H1 (cell line): Measurements from ENCODE around the gene BAIAP2. TPM values are rescaled to one million over a fixed set of nuclear protein-coding genes. Genes with fewer than 3 reads are reported as not detected.

ENCODE experiments used
- CTCF ChIA-PET: fragments of 300-600 bp; sonication (Branson Sonifier 250); formaldehyde crosslinking; loops from one replicate; lab custom pipeline; 2021; ENCODE audit not compliant: partially characterized antibody; lab: Charles Lee
- POLR2A ChIA-PET: fragments of 300-600 bp; sonication (Branson Sonifier 250); formaldehyde crosslinking; loops from one replicate; lab custom pipeline; 2021; ENCODE audit warnings: inconsistent platforms; ENCODE audit not compliant: partially characterized antibody; lab: Charles Lee
- DNase-seq, 2 experiments: peaks; one replicate each; pipeline versions ENCODE4 v3.0.0 to v3.0.0-alpha.2; 2010 to 2022; ENCODE audit warnings: low spot score in 2 of 2, low read depth in 1 of 2, mixed read lengths in 1 of 2
- FAIRE-seq: peaks from 2 replicates; lab custom pipeline; 2011; peaks lifted over from hg19 to GRCh38; lab: Jason Lieb, UNC
- H2AFZ ChIP-seq: 2 replicates; pipeline ENCODE4 v1.8.1; 2012; ENCODE audit warnings: low read length, inconsistent platforms
- H2AK5ac ChIP-seq: 2 replicates; pipeline ENCODE4 v1.6.1; 2013; ENCODE audit warnings: low read depth, low read length
- H2BK120ac ChIP-seq: replicated peaks from 2 replicates; pipeline ENCODE3; 2013; ENCODE audit warnings: low read depth, low read length, inconsistent platforms
- H2BK12ac ChIP-seq: 2 replicates; pipeline ENCODE4 v1.6.1; 2013; ENCODE audit warnings: low read depth, low read length
- H2BK15ac ChIP-seq: 2 replicates; pipeline ENCODE4 v1.6.1; 2013; ENCODE audit warnings: low read length
- H2BK20ac ChIP-seq: 2 replicates; pipeline ENCODE4 v1.6.1; 2013; ENCODE audit warnings: low read length
- H2BK5ac ChIP-seq: 2 replicates; pipeline ENCODE4 v1.6.1; 2013; ENCODE audit warnings: low read depth, low read length
- H3K14ac ChIP-seq: 2 replicates; pipeline ENCODE4 v1.6.1; 2013; ENCODE audit warnings: inconsistent platforms; ENCODE audit not compliant: insufficient read length
- H3K18ac ChIP-seq: 2 replicates; pipeline ENCODE4 v1.6.1; 2013; ENCODE audit warnings: low read length; ENCODE audit errors: extremely low read depth
- H3K23ac ChIP-seq: 2 replicates; pipeline ENCODE4 v1.6.1; 2013; ENCODE audit warnings: inconsistent platforms; ENCODE audit not compliant: insufficient read length
- H3K23me2 ChIP-seq: 2 replicates; pipeline ENCODE4 v1.6.1; 2013; ENCODE audit warnings: low read depth, low read length
- H3K27ac ChIP-seq: 2 replicates; pipeline ENCODE4 v1.6.1; 2011; ENCODE audit warnings: low read depth, low read length, inconsistent platforms
- H3K27me3 ChIP-seq, 4 experiments: replicated peaks in 1 of 4; 1 replicate in 1 of 4; 2 replicates in 3 of 4; pipeline versions ENCODE4 v1.6.1 to v1.8.1; 2011 to 2013; ENCODE audit warnings: low read length in 3 of 4, mild to moderate bottlenecking in 3 of 4, inconsistent platforms in 2 of 4, mixed read lengths in 2 of 4, moderate library complexity in 1 of 4; ENCODE audit not compliant: control insufficient read depth in 3 of 4, insufficient read depth in 3 of 4; ENCODE audit errors: extremely low read depth in 1 of 4
- H3K36me3 ChIP-seq, 4 experiments: 2 replicates each; pipeline versions ENCODE4 v1.6.1 to v1.8.1; 2011 to 2013; ENCODE audit warnings: mild to moderate bottlenecking in 4 of 4, low read length in 3 of 4, moderate library complexity in 2 of 4, control low read depth in 1 of 4, inconsistent platforms in 1 of 4; ENCODE audit not compliant: insufficient read depth in 4 of 4, control insufficient read depth in 2 of 4
- H3K4ac ChIP-seq: replicated peaks from 2 replicates; pipeline ENCODE3; 2013; ENCODE audit warnings: low read length, low read depth, mixed read lengths, inconsistent platforms; ENCODE audit not compliant: insufficient read length
- H3K4me1 ChIP-seq, 4 experiments: replicated peaks in 1 of 4; 1 replicate in 1 of 4; 2 replicates in 3 of 4; pipeline versions ENCODE4 v1.6.1 to v1.8.1; 2011 to 2013; ENCODE audit warnings: low read length in 3 of 4, inconsistent platforms in 2 of 4, mixed read lengths in 1 of 4; ENCODE audit not compliant: insufficient read depth in 4 of 4, control insufficient read depth in 3 of 4
- H3K4me2 ChIP-seq, 2 experiments: 2 replicates each; pipeline versions ENCODE4 v1.6.1 to v1.8.1; 2011 to 2013; ENCODE audit warnings: low read depth in 2 of 2, low read length in 2 of 2, control low read depth in 1 of 2, inconsistent platforms in 1 of 2, mild to moderate bottlenecking in 1 of 2; ENCODE audit not compliant: insufficient read depth in 1 of 2
- H3K4me3 ChIP-seq, 4 experiments: fragments of 200-600, 300-600 bp in 1 of 4; sonication (generic), shearing (Covaris generic), sonication (Bioruptor Twin) in 1 of 4; 2 replicates each; pipeline versions ENCODE4 v1.5.1 to v1.8.1; 2011 to 2016; ENCODE audit warnings: low read length in 4 of 4, low read depth in 3 of 4, control low read depth in 2 of 4, inconsistent platforms in 2 of 4, mild to moderate bottlenecking in 2 of 4, mixed read lengths in 1 of 4, moderate library complexity in 1 of 4; ENCODE audit not compliant: insufficient read depth in 2 of 4; ENCODE audit errors: extremely low read depth in 1 of 4
- H3K56ac ChIP-seq: replicated peaks from 2 replicates; pipeline ENCODE3; 2013; ENCODE audit warnings: low read depth, mild to moderate bottlenecking, mixed read lengths, low read length, inconsistent platforms; ENCODE audit not compliant: insufficient read length
- H3K79me1 ChIP-seq: 2 replicates; pipeline ENCODE4 v1.6.1; 2013; ENCODE audit warnings: low read depth, low read length, control low read depth
- H3K79me2 ChIP-seq, 2 experiments: 2 replicates each; pipeline versions ENCODE4 v1.6.1 to v1.8.1; 2012 to 2013; ENCODE audit warnings: low read length in 2 of 2, mild to moderate bottlenecking in 2 of 2, inconsistent platforms in 1 of 2; ENCODE audit not compliant: insufficient read depth in 2 of 2, control insufficient read depth in 1 of 2
- H3K9ac ChIP-seq, 4 experiments: replicated peaks in 1 of 4; 1 replicate in 1 of 4; 2 replicates in 3 of 4; pipeline versions ENCODE4 v1.6.1 to v1.8.1; 2011 to 2013; ENCODE audit warnings: low read depth in 3 of 4, low read length in 3 of 4, control low read depth in 2 of 4, mild to moderate bottlenecking in 2 of 4, moderate library complexity in 2 of 4, inconsistent platforms in 1 of 4; ENCODE audit errors: extremely low read depth in 1 of 4
- H3K9me3 ChIP-seq, 2 experiments: 2 replicates each; pipeline versions ENCODE4 v1.6.1 to v1.8.1; 2012 to 2013; ENCODE audit warnings: mild to moderate bottlenecking in 2 of 2, moderate library complexity in 2 of 2, control low read depth in 1 of 2, inconsistent platforms in 1 of 2, low read depth in 1 of 2, low read length in 1 of 2, mixed read lengths in 1 of 2; ENCODE audit not compliant: insufficient read depth in 2 of 2
- H4K20me1 ChIP-seq, 2 experiments: replicated peaks in 1 of 2; 2 replicates each; pipeline versions ENCODE3 to v1.8.1; 2011 to 2013; ENCODE audit warnings: inconsistent platforms in 2 of 2, low read length in 2 of 2, mild to moderate bottlenecking in 1 of 2; ENCODE audit not compliant: insufficient read depth in 2 of 2, control insufficient read depth in 1 of 2
- H4K5ac ChIP-seq: 2 replicates; pipeline ENCODE4 v1.6.1; 2013; ENCODE audit warnings: low read length, low read depth, mixed read lengths, inconsistent platforms; ENCODE audit not compliant: insufficient read length
- H4K8ac ChIP-seq: 2 replicates; pipeline ENCODE4 v1.8.0; 2013; ENCODE audit warnings: mild to moderate bottlenecking, moderate library complexity, low read length, inconsistent platforms; ENCODE audit not compliant: insufficient read depth; ENCODE audit errors: extremely low read depth
- H4K91ac ChIP-seq: replicated peaks from 2 replicates; pipeline ENCODE3; 2013; ENCODE audit warnings: low read length, mixed read lengths, inconsistent platforms; ENCODE audit not compliant: insufficient read length
- BACH1 ChIP-seq: IDR thresholded peaks from 2 replicates; pipeline ENCODE4 v1.6.1; 2012; ENCODE audit warnings: low read length, improper control_type of control experiment
- EP300 ChIP-seq, 2 experiments: IDR thresholded peaks; 1 replicate in 1 of 2; 2 replicates in 1 of 2; pipeline ENCODE4 v1.6.1; 2011 to 2012; ENCODE audit warnings: low read depth in 2 of 2, low read length in 2 of 2, mild to moderate bottlenecking in 2 of 2, borderline replicate concordance in 1 of 2, inconsistent platforms in 1 of 2, moderate library complexity in 1 of 2
- HDAC2 ChIP-seq, 2 experiments: fragments of 300-600 bp in 1 of 2; sonication (generic) in 1 of 2; IDR thresholded peaks; 2 replicates each; pipeline ENCODE4 v1.6.1; 2011 to 2012; ENCODE audit warnings: low read depth in 2 of 2, low read length in 2 of 2, mild to moderate bottlenecking in 2 of 2, moderate library complexity in 2 of 2, borderline replicate concordance in 1 of 2, inconsistent platforms in 1 of 2
- JUND ChIP-seq: IDR thresholded peaks from 2 replicates; pipeline ENCODE4 v1.6.1; 2011; ENCODE audit warnings: mild to moderate bottlenecking, improper control_type of control experiment, low read length
- MAX ChIP-seq: IDR thresholded peaks from 2 replicates; pipeline ENCODE4 v1.6.1; 2012; ENCODE audit warnings: inconsistent platforms
- RXRA ChIP-seq: IDR thresholded peaks from 2 replicates; pipeline ENCODE4 v1.6.1; 2011; ENCODE audit warnings: low read depth, mild to moderate bottlenecking, low read length, moderate library complexity; ENCODE audit not compliant: insufficient read depth
- SAP30 ChIP-seq: fragments of 300-600 bp; sonication (generic); IDR thresholded peaks from 2 replicates; pipeline ENCODE4 v1.7.1; 2012; ENCODE audit warnings: low read length, moderate library complexity, mild to moderate bottlenecking, inconsistent platforms; ENCODE audit not compliant: insufficient read depth, insufficient replicate concordance
- SRF ChIP-seq: IDR thresholded peaks from 2 replicates; pipeline ENCODE4 v1.6.1; 2011; ENCODE audit warnings: mild to moderate bottlenecking, low read depth, low read length, moderate library complexity
- SUZ12 ChIP-seq: fragments of 200-600 bp; sonication (generic); IDR thresholded peaks from 2 replicates; pipeline ENCODE4 v1.6.1; 2012; ENCODE audit warnings: mild to moderate bottlenecking, inconsistent platforms, low read length, moderate library complexity, mixed read lengths
- TAF1 ChIP-seq: IDR thresholded peaks from 2 replicates; pipeline ENCODE4 v1.6.1; 2011; ENCODE audit warnings: mild to moderate bottlenecking, low read depth, low read length
- USF2 ChIP-seq: IDR thresholded peaks from 2 replicates; pipeline ENCODE4 v1.6.1; 2011; ENCODE audit warnings: low read length, improper control_type of control experiment
- WGBS, 2 experiments: shearing (Covaris generic) in 1 of 2; methylation state at CpG; one replicate each; pipeline versions ENCODE4 v1.1.6 to v1.1.7; 2013 to 2015; ENCODE audit warnings: low lambda C conversion rate in 2 of 2, mixed read lengths in 2 of 2, inconsistent platforms in 1 of 2, low coverage in 1 of 2, missing lambda C conversion rate in 1 of 2; ENCODE audit not compliant: insufficient replicate concordance in 2 of 2, insufficient coverage in 1 of 2, insufficient read length in 1 of 2; ENCODE audit errors: extremely low coverage in 1 of 2, missing lambda C conversion rate in 1 of 2; 5-methylcytosine and 5-hydroxymethylcytosine counted together
- polyA plus RNA-seq, 7 experiments: library from polyadenylated mRNA; depleted of rRNA in 3 of 7; stranded (reverse) in 5 of 7; unstranded in 2 of 7; fragments of >200 nt in 5 of 7; fragments of 200-250 nt in 2 of 7; gene quantifications; 1 replicate in 5 of 7; 2 replicates in 1 of 7; 4 replicates in 1 of 7; pipeline versions ENCODE4 v1.2.1 to v1.2.3, GENCODE V29; 2011 to 2013; ENCODE audit warnings: missing spikeins in 2 of 7, mixed read lengths in 2 of 7
- total RNA-seq: library from RNA; stranded (reverse); fragmentation: NEBNext Ultra II Directional; extraction: Animal tissue kit (Norgen Biotek cat#: 25700); gene quantifications from 2 replicates; pipeline ENCODE4 v1.2.1, GENCODE V29; 2021

Gene BAIAP2
- total and polyA plus RNA-seq, 2 of the 8 experiments (the other 6 are each of a cell fraction or from before 2014, with no cell fraction given): 10.0 to 22.8 TPM

GRCh38 chr17:81039096-81039495 lies 4.1 kb downstream of the BAIAP2 start:
- Histone ChIP-seq H3K79me1 (peaks cover 16% of the 10 kb centered on the region), H3K14ac (no peak overlapping the region), H4K8ac (no peak overlapping the region; the same call in 1 of the 2 replicates), H3K23me2 (peaks cover 8% of the 10 kb centered on the region; the same call in 1 of the 2 replicates), H3K9ac (no peak overlapping the region), H2BK20ac (no peak overlapping the region), H2AK5ac (0 out of 2 replicates have a peak overlapping the region, but pooled peaks have one; percentile 39), H2BK120ac (no peak overlapping the region), H2BK15ac (no peak overlapping the region), H4K91ac (no peak overlapping the region), H3K4ac (no peak overlapping the region), H3K27ac (no peak overlapping the region), H3K4me3 (no peak overlapping the region), H3K23ac (no peak overlapping the region)
- FAIRE-seq (no peak), DNase-seq (no peak)
- CTCF ChIA-PET: interaction anchor here (1.6 to 15.3 kb wide), 7 partner anchors 8 to 58 kb away, joined by 5 to 103 read pairs (median 10); no protein-coding TSS in a partner anchor
- no peak for TF ChIP-seq SUZ12
- TF ChIP-seq RXRA: no peak
- TF ChIP-seq HDAC2 (IDR thresholded peaks at IDR 0.05; ENCODE audit: borderline replicate concordance in 1 of 2, low read depth in 2 of 2, low read length in 2 of 2): no peak
- no peak for TF ChIP-seq USF2
- TF ChIP-seq EP300 (IDR thresholded peaks at IDR 0.05; ENCODE audit: borderline replicate concordance in 1 of 2, low read depth in 2 of 2, low read length in 2 of 2): no peak
- TF ChIP-seq MAX: no peak
- no peak for TF ChIP-seq TAF1
- TF ChIP-seq BACH1: no peak
- TF ChIP-seq SRF: no peak
- no peak for TF ChIP-seq SAP30
- no peak for TF ChIP-seq JUND
- TF ChIP-seq, all 59 proteins: peak for 0
- Histone ChIP-seq H2BK5ac (no peak overlapping the region), H2BK12ac (no peak overlapping the region), H4K5ac (no peak overlapping the region), H4K20me1 (peaks cover 5 to 35% of the 10 kb centered on the region in 2 experiments), H3K4me2 (no peak overlapping the region), H2AFZ (no peak overlapping the region), H3K9me3 (no peaks in the 10 kb centered on the region), H3K4me1 (peaks cover 0 to 19% (median 7%) of the 10 kb centered on the region in 4 experiments; a peak in 6 of 7 replicates), H3K36me3 (no peaks in the 10 kb centered on the region), H3K27me3 (peaks cover 0 to 6% (median under 1%) of the 10 kb centered on the region in 4 experiments; a peak in 3 of 7 replicates), H3K79me2 (peaks cover 0 to 42% of the 10 kb centered on the region in 2 experiments; a peak in 2 of 4 replicates), H3K18ac (no peak overlapping the region), H3K56ac (no peak overlapping the region)
- WGBS, 2 experiments: 90% methylated on average over 16 of the region's 16 CpGs; no CpG with 5 or more reads in 1 of the 2 experiments
- POLR2A ChIA-PET: interaction anchor here (4.4 kb wide), 1 partner anchor 10 kb away, joined by 42 read pairs; no protein-coding TSS in a partner anchor
